NCI-H2081 (cell line): ENCODE data around the gene SOX6.

Experiments
- DNase-seq, 2 experiments: peaks; one replicate each; lab custom pipeline; 2025; lab: John Stamatoyannopoulos, UW

SOX6 gene

DNA sequence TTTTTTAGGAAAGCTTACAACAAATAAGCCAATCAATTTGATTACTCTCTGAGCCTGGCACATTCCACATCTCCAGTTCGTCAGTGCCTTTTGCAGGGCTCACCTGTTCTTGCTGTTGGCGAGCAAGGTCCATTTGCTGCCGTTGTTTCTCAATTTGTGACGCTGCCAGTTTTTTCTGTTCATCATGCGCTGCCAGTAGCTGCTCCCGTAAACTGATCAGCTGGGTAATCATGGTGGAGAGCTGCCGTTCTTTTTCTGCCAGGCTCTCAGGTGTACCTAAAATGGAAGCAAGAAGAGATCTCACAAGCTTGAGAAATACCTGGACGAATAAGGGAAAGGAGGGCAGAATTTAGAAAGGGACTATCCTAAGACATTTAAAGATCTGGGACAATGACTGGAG is 169.7 kb downstream of the SOX6 start:
- DNase-seq: no peak

GRCh38 chr11:16185042-16185441 is 171.3 kb downstream of the SOX6 start:
- DNase-seq: no peak

GRCh38 chr11:16184588-16184987 is 171.8 kb downstream of the SOX6 start:
- peak in 1 of 2 experiments; percentile 6 for DNase-seq

DNA sequence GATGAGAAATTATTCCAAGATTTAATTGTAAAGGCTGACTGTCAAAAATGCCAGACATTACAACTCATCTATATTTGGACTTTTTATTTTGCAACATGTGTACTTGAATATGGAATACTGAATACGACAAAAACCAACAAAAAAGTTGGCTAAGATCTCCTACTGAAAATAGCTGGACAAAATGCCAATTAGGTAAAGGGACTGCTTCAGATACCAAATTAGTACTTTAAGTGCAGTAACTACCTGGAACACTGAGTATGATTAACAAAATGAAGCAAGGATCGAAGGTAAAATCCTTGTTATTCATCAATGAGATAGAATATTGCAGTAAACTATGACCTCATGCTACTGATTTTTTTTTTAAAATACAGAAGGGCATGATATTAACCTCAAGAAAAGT is 173.8 kb downstream of the SOX6 start:
- DNase-seq: no peak

- DNase-seq: no peak
Measured at GRCh38 chr11:16180868-16181267, 175.5 kb downstream of the SOX6 start.

DNA sequence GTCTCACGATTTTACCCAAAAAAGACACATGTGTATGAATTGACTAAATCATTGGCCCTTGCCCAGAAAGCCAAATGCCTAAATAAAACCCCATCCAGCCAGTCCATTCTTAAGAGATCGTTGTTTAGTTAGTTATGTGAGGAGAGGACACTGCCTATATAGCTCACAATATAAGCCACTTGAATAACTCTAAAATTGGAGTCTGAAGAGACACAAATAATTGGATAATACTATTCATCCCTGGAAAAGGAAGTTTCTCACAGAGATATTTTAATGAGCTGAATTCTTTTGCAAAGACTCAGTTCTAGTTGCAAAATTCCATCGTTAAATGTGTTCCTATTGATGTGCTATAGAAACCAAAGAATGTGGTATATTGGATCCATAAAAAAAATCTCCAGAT is 176.7 kb downstream of the SOX6 start:
- DNase-seq: no peak

DNA sequence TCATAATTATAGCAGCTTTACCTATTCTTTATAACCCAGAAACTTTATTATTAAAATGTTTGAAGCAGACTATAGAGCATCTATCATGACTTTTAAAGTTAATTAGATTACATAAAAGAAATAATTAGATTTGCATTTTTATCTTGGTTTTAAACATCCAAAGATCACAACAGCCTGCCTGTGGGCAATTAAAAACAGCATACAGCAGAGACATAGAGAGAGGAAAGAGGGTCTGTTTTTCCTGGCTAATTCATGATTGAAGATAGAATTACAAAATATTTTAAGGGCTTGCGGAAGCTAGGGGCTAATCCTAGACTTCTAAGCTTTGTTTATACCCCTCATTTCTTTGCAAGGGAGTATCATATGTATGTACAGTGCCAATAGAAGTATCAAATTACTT is 178.1 kb downstream of the SOX6 start:
- no peak for DNase-seq

DNA sequence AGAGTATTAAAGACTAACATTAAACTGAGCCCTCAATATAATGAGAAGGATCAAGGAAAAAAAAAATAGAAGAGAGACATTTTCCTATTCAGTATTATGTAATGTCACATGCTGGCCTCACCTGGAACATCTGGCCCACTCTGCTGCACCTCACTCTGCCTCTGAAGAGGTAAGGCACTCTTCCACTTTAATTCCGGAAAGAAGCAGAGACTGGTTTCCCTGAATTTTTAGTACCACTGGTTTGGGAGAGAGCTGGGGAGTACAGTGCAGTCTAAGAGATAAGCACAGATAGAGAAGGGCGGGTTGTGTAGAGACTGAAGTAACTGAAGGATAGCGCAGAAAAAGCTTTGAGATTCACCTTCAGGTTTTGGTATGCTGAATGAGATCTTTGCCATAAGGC is 178.7 kb downstream of the SOX6 start:
- no peak for DNase-seq

DNA sequence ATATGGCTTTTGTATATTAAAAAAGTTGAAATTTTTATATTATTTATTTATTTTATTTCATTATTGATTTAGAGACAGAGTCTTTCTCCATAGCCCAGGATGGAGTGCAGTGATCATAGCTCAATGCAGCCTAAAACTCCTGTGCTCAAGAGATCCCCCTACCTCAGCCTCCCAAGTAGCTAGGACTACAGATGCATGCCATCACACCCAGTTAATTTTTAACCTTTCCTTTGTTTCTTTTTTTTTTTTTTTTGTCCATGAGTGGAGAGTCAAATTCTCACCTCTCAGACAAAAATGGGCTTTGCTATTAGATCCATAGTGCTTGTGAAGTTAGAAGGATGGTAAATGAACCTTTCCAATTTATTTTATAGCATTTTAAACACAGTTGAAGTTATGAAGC is 182.5 kb downstream of the SOX6 start:
- no peak for DNase-seq

GRCh38 chr11:16171882-16172281 is 184.5 kb downstream of the SOX6 start:
- no peak for DNase-seq

DNA sequence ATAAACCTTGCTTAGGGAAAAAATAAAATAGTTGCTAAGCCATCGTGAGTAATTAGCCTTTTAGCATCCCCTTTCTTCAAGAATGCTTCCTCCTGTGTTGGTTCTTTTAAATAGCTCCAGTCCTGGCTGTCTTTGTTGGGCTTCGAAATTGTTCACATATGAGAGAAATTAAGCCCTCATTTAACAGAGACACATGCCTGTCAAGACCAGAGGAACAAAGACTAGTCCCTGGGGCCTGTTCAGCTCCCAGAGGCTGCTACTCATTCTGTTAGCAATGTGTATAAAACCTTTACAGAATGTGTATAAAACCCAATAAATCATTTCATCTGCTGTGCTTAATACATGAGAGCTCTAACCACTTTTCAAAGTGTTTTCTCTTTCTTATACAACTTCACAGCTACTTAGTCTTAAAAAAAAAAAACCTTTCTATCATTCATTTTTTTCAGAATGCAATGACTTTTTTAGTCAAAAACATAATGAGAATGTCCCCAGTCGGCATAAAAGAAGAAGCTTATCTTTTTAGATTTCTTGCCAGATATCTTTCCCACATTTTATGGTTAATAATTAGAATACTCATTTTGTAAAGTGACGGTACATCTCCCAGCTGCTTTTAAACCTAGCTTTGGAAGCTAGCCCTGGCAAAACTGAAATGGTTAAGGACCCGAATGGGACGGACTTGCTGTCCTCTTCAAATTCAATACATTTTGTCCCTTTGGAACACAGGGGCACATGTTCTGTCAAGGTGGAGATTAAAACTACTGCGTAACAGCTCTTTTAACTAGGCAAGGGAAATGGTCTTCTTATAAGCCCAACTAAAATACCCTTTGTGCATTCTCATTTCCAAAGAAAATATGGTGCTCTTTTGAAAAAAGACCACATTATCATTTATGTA is 186.1 kb downstream of the SOX6 start:
- DNase-seq: no peak

DNA sequence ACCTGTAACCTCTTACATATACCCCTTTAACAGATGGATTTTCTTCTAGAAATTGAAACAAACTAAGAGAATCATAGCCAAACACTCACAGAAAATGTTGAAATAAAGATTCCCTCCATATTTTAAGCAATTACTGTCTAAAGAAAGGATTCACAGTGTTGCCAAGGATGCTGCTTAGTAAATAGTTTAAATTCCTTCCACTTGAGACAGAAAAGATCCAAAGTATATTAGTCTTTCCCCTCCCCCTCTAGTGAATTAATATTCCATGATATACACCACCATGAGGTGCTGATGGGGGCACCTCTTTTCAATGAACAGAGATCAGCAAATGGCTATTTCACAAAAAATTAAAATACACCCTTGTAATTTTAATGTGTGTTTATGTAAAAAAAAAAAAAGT is 186.8 kb downstream of the SOX6 start:
- no peak for DNase-seq

GRCh38 chr11:16167706-16168487 is 188.4 kb downstream of the SOX6 start:
- no peak for DNase-seq

DNA sequence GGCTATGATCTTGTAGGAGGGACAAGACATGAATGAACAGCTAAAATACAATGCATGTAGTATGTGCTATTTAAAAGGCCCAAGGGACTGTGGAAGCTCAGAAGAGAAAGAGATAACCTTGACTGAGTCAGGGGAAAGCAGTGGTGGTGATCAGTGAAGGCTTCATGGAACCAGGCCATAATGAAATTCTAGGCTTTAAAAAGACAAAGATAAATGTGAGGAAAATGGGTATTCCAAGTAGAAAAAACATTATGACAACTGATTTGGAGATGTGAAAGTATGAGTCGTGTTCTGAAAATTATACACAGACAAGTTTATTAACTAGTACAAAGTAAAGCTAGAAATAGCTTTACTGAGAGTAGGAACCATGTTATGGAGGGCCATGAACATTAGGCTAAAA is 189.8 kb downstream of the SOX6 start:
- no peak for DNase-seq

DNA sequence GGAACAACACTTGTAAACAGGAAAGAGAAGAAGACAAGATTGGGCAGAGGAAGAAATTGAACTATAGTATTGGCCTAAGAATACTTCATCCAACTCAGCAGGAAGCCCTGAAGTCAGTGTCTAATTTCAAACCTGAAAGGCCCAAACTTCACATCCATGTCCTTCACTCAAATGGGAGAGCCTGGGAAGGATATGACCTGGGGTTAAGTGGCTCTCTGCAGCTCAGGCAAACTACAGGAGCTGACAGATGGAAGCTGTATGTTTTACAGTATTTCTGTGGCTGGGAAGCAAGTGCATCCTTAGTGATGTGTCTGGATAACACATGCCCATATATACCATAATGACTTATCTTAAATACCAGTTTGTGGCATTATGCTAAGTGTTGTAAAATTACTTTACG is 196.2 kb downstream of the SOX6 start:
- no peak for DNase-seq

DNA sequence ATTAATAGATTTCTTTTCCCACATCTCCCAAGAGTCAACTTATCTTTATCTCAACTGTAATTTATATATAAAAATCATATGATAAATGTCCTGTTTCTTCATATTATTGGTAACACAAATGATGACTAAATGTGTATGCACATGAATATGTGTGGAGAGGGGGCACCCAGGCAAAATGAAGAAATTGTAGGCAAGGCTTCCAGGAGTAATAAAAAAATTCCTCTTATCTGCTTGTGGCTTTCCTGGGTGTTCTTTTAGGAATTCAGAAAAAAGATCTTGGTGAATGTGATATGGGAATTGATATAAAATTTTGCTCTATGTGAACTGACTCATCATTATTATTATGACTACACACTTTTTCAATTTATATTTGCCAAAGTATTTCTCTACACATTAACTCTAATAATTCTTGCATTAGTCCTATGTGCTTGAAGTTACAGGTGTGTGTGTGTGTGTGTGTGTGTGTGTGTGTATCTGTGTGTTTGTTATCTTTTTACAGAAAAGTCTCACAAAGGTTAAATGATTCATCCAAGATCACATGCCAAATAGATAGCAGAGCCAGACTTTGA is 197.8 kb downstream of the SOX6 start:
- DNase-seq: no peak

- no peak for DNase-seq
Measured at GRCh38 chr11:16157327-16157726, 199.0 kb downstream of the SOX6 start.

GRCh38 chr11:16155448-16155847 is 200.9 kb downstream of the SOX6 start:
- no peak for DNase-seq

GRCh38 chr11:16154715-16155396 is 201.5 kb downstream of the SOX6 start:
- DNase-seq: no peak

- DNase-seq: no peak
Measured at GRCh38 chr11:16153951-16154350, 202.4 kb downstream of the SOX6 start.

- no peak for DNase-seq
Measured at GRCh38 chr11:16151138-16151537, 205.2 kb downstream of the SOX6 start.

GRCh38 chr11:16149476-16149875 is 206.9 kb downstream of the SOX6 start:
- DNase-seq: no peak
